CD4-positive, alpha-beta T cell treated with Interleukin-15 for 1 hour (primary cell): ENCODE data around the gene LITAFD.
"Not testable (repeated sequence)": the region's sequence is repeated elsewhere in the genome, so short reads cannot be mapped to it uniquely, and the experiment has no call there.

ENCODE experiments used
- DNase-seq: peaks from one replicate; pipeline ENCODE4 v3.0.0-alpha.2; 2020

Gene LITAFD

GRCh38 chr16:8872967-8873865 lies 8.9 kb upstream of the LITAFD start:
- no peak for DNase-seq

GRCh38 chr16:8873866-8874195 lies 8.3 kb upstream of the LITAFD start:
- not testable (repeated sequence) for DNase-seq

GRCh38 chr16:8874388-8874787 lies 7.8 kb upstream of the LITAFD start:
- no peak for DNase-seq

- DNase-seq, result not testable (repeated sequence)
Observed at GRCh38 chr16:8875317-8875716, 6.8 kb upstream of the LITAFD start.

- DNase-seq, result no peak
Observed at GRCh38 chr16:8877894-8878522, 4.1 kb upstream of the LITAFD start.

- DNase-seq, result no peak
Observed at GRCh38 chr16:8878523-8878911, 3.6 kb upstream of the LITAFD start.

- no peak for DNase-seq
Observed at GRCh38 chr16:8880839-8881510, 1.2 kb upstream of the LITAFD start.

- no peak for DNase-seq
Observed at GRCh38 chr16:8882725-8883377, 700 bp downstream of the LITAFD start.

GRCh38 chr16:8885674-8886592 lies 3.8 kb downstream of the LITAFD start:
- DNase-seq, result no peak

GRCh38 chr16:8886593-8887430 lies 4.7 kb downstream of the LITAFD start:
- DNase-seq, result no peak

GRCh38 chr16:8887431-8887765 lies 5.2 kb downstream of the LITAFD start:
- no peak for DNase-seq

- DNase-seq, result no peak
Observed at GRCh38 chr16:8887952-8888560, 5.9 kb downstream of the LITAFD start.

- no peak for DNase-seq
Observed at GRCh38 chr16:8888951-8889892, 7.1 kb downstream of the LITAFD start.

GRCh38 chr16:8889893-8890548 lies 7.9 kb downstream of the LITAFD start:
- DNase-seq, result no peak

- no peak for DNase-seq
Observed at GRCh38 chr16:8890549-8890921, 8.4 kb downstream of the LITAFD start.

GRCh38 chr16:8892101-8892575 lies 10.0 kb downstream of the LITAFD start:
- DNase-seq, result no peak

- no peak for DNase-seq
Observed at GRCh38 chr16:8893426-8893825, 11.3 kb downstream of the LITAFD start.

- no peak for DNase-seq
Observed at GRCh38 chr16:8893976-8894690, 12.0 kb downstream of the LITAFD start.
